ENCODE measurements around the gene C9.
"Not testable (repeated sequence)": the region's sequence is repeated elsewhere in the genome, so short reads cannot be mapped to it uniquely, and the experiment has no call there.

DNA sequence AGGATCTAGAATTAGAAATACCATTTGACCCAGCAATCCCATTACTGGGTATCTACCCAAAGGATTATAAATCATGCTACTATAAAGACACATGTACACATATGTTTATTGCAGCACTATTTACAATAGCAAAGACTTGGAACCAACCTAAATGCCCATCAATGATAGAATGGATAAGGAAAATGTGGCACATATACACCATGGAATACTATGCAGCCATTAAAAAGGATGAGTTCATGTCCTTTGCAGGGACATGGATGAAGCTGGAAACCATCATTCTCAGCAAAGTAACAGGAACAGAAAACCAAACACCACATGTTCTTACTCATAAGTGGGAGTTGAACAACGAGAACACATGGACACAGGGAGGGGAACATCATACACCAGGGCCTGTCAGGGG lies 129.8 kb downstream of the C9 start:
- TF ChIP-seq POLR2A, CTCF (IDR thresholded peaks at IDR 0.05): not testable (repeated sequence)
